Activated gamma-delta T cell treated with Interleukin-2 at 50 U/mL for 16 hours (primary cell): ENCODE data around the gene BTLA.
"Not testable (repeated sequence)": the region's sequence is repeated elsewhere in the genome, so short reads cannot be mapped to it uniquely, and the experiment has no call there.

Experiments
- DNase-seq: peaks from one replicate; pipeline ENCODE4 v3.0.0-alpha.2; 2020

Gene BTLA

GRCh38 chr3:112489674-112490479, 9.4 kb downstream of the BTLA start:
- no peak for DNase-seq

GRCh38 chr3:112486811-112487505, 12.3 kb downstream of the BTLA start:
- no peak for DNase-seq

- DNase-seq: no peak
Measured at GRCh38 chr3:112484352-112484751, 14.9 kb downstream of the BTLA start.

GRCh38 chr3:112482675-112483074, 16.6 kb downstream of the BTLA start:
- DNase-seq: no peak

GRCh38 chr3:112481302-112481721, 18.0 kb downstream of the BTLA start:
- no peak for DNase-seq

GRCh38 chr3:112477891-112478290, 21.4 kb downstream of the BTLA start:
- DNase-seq: no peak

GRCh38 chr3:112476346-112476745, 22.9 kb downstream of the BTLA start:
- no peak for DNase-seq

- no peak for DNase-seq
Measured at GRCh38 chr3:112474796-112475195, 24.5 kb downstream of the BTLA start.

- no peak for DNase-seq
Measured at GRCh38 chr3:112472691-112473090, 26.6 kb downstream of the BTLA start.

- DNase-seq: no peak
Measured at GRCh38 chr3:112471596-112472325, 27.5 kb downstream of the BTLA start.

- no peak for DNase-seq
Measured at GRCh38 chr3:112470788-112471187, 28.5 kb downstream of the BTLA start.

- DNase-seq: no peak
Measured at GRCh38 chr3:112469671-112470070, 29.6 kb downstream of the BTLA start.

GRCh38 chr3:112467539-112467938, 31.7 kb downstream of the BTLA start:
- no peak for DNase-seq

GRCh38 chr3:112466020-112466419, 33.3 kb downstream of the BTLA start:
- DNase-seq: no peak

- no peak for DNase-seq
Measured at GRCh38 chr3:112464264-112464663, 35.0 kb downstream of the BTLA start.

GRCh38 chr3:112463250-112463649, 36.0 kb downstream of the BTLA start:
- no peak for DNase-seq

GRCh38 chr3:112461787-112462186, 37.5 kb downstream of the BTLA start:
- not testable (repeated sequence) for DNase-seq

- no peak for DNase-seq
Measured at GRCh38 chr3:112460519-112461195, 38.6 kb downstream of the BTLA start.

- DNase-seq: no peak
Measured at GRCh38 chr3:112459750-112460149, 39.5 kb downstream of the BTLA start.

- no peak for DNase-seq
Measured at GRCh38 chr3:112456147-112456546, 43.1 kb downstream of the BTLA start.

GRCh38 chr3:112448939-112449338, 50.3 kb downstream of the BTLA start:
- no peak for DNase-seq

- no peak for DNase-seq
Measured at GRCh38 chr3:112446343-112446742, 52.9 kb downstream of the BTLA start.

- no peak for DNase-seq
Measured at GRCh38 chr3:112445839-112446238, 53.4 kb downstream of the BTLA start.
